IMR-90 (cell line): ENCODE results near the gene RGSL1.

ENCODE experiments used
- BHLHE40 ChIP-seq: fragments of 150-350 bp; IDR thresholded peaks from 2 replicates; pipeline ENCODE4 v1.6.1; 2016; ENCODE audit warnings: mild to moderate bottlenecking, low read depth, low read length
- CEBPB ChIP-seq: IDR thresholded peaks from 2 replicates; pipeline ENCODE4 v1.6.1; 2012; ENCODE audit warnings: low read depth, low read length, improper control_type of control experiment
- MAFK ChIP-seq: IDR thresholded peaks from 2 replicates; pipeline ENCODE4 v1.6.1; 2012; ENCODE audit warnings: low read depth, low read length, improper control_type of control experiment
- MAZ ChIP-seq: IDR thresholded peaks from 2 replicates; pipeline ENCODE4 v1.6.1; 2012; ENCODE audit warnings: low read depth, mild to moderate bottlenecking, low read length, improper control_type of control experiment, moderate library complexity, borderline replicate concordance
- MXI1 ChIP-seq: IDR thresholded peaks from 2 replicates; pipeline ENCODE4 v1.6.1; 2012; ENCODE audit warnings: low read depth, mild to moderate bottlenecking, low read length, moderate library complexity, borderline replicate concordance
- NFE2L2 ChIP-seq: fragments of 150-350 bp; IDR thresholded peaks from 2 replicates; pipeline ENCODE4 v1.6.1; 2016; ENCODE audit warnings: low read depth, mild to moderate bottlenecking, low read length
- POLR2A ChIP-seq: IDR thresholded peaks from 2 replicates; pipeline ENCODE4 v1.6.1; 2012; ENCODE audit warnings: mild to moderate bottlenecking, low read depth, low read length
- RAD21 ChIP-seq: IDR thresholded peaks from 2 replicates; pipeline ENCODE4 v1.6.1; 2012; ENCODE audit warnings: low read length, improper control_type of control experiment
- RCOR1 ChIP-seq: IDR thresholded peaks from 2 replicates; pipeline ENCODE4 v1.6.1; 2012; ENCODE audit warnings: mild to moderate bottlenecking, low read length, improper control_type of control experiment; ENCODE audit not compliant: insufficient replicate concordance
- RFX5 ChIP-seq: IDR thresholded peaks from 2 replicates; pipeline ENCODE4 v1.8.0; 2012; ENCODE audit warnings: low read depth, mild to moderate bottlenecking, low read length, moderate library complexity
- SMC3 ChIP-seq: fragments of 150-350 bp; IDR thresholded peaks from 2 replicates; pipeline ENCODE4 v1.6.1; 2016; ENCODE audit warnings: low read depth, mild to moderate bottlenecking, antibody characterized with exemption, low read length, moderate library complexity
- TF ChIP-seq, protein P1 (sequence below): conservative IDR thresholded peaks from 2 replicates; pipeline ENCODE4 v1.5.1; 2012; ENCODE audit warnings: mild to moderate bottlenecking, low read depth, low read length, improper control_type of control experiment
- TF ChIP-seq, protein P2 (sequence below): fragments of 150-350 bp; IDR thresholded peaks from 2 replicates; pipeline ENCODE4 v1.6.1; 2017; ENCODE audit warnings: mild to moderate bottlenecking, antibody characterized with exemption, low read length, low read depth
- TF ChIP-seq, protein P3 (sequence below): fragments of 150-350 bp; IDR thresholded peaks from 2 replicates; pipeline ENCODE4 v1.6.1; 2016; ENCODE audit warnings: low read depth, mild to moderate bottlenecking, low read length, moderate library complexity, borderline replicate concordance

DNA sequence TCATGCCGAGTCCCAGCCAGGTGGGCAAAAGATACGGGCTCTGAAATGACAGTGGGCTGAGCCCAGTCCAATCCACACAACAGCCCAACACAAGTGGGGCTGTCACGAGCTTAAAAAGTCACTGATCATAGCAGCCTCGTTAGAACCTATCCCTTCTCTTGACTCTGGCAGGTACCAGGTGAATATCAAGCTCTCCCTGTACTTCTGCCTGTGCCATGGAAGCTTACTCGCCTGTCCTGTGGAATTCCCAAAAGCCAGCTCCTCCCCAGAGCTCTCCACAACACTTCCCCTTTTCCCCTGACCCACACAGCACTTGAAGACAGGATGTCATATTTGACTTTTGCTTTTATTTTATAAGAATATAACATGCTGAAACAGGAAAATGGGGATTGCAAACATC, 148.3 kb downstream of the RGSL1 start:
- TF ChIP-seq, protein P1, sequence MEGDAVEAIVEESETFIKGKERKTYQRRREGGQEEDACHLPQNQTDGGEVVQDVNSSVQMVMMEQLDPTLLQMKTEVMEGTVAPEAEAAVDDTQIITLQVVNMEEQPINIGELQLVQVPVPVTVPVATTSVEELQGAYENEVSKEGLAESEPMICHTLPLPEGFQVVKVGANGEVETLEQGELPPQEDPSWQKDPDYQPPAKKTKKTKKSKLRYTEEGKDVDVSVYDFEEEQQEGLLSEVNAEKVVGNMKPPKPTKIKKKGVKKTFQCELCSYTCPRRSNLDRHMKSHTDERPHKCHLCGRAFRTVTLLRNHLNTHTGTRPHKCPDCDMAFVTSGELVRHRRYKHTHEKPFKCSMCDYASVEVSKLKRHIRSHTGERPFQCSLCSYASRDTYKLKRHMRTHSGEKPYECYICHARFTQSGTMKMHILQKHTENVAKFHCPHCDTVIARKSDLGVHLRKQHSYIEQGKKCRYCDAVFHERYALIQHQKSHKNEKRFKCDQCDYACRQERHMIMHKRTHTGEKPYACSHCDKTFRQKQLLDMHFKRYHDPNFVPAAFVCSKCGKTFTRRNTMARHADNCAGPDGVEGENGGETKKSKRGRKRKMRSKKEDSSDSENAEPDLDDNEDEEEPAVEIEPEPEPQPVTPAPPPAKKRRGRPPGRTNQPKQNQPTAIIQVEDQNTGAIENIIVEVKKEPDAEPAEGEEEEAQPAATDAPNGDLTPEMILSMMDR = no peak
- TF ChIP-seq RFX5 (no peak), MAZ (no peak), POLR2A (no peak), MAFK (no peak), MXI1 (no peak), RCOR1 (no peak), CEBPB (no peak), RAD21 (no peak), SMC3 (no peak), NFE2L2 (no peak), BHLHE40 (no peak)
- TF ChIP-seq, protein P2, sequence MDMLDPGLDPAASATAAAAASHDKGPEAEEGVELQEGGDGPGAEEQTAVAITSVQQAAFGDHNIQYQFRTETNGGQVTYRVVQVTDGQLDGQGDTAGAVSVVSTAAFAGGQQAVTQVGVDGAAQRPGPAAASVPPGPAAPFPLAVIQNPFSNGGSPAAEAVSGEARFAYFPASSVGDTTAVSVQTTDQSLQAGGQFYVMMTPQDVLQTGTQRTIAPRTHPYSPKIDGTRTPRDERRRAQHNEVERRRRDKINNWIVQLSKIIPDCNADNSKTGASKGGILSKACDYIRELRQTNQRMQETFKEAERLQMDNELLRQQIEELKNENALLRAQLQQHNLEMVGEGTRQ = no peak
- TF ChIP-seq, protein P3, sequence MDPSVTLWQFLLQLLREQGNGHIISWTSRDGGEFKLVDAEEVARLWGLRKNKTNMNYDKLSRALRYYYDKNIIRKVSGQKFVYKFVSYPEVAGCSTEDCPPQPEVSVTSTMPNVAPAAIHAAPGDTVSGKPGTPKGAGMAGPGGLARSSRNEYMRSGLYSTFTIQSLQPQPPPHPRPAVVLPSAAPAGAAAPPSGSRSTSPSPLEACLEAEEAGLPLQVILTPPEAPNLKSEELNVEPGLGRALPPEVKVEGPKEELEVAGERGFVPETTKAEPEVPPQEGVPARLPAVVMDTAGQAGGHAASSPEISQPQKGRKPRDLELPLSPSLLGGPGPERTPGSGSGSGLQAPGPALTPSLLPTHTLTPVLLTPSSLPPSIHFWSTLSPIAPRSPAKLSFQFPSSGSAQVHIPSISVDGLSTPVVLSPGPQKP = no peak
